ENCODE results near the gene YARS2.
"Not testable (repeated sequence)": the region's sequence is repeated elsewhere in the genome, so short reads cannot be mapped to it uniquely, and the experiment has no call there.

The YARS2 gene

GRCh38 chr12:32734952-32735351 is 20.7 kb downstream of the YARS2 start:
- Histone ChIP-seq H3F3A (ENCODE audit: insufficient read depth, low read length) (no peaks in the 10 kb centered on the region), H3K79me2 (ENCODE audit: low read length) (peaks cover 13% of the 10 kb centered on the region; the same call in 1 of the 2 replicates), H3K9me2 (replicated peaks; ENCODE audit: insufficient read depth, low read length) (no peaks in the 10 kb centered on the region), H3K4me2 (ENCODE audit: low read depth, low read length) (no peak overlapping the region), H2AFZ (ENCODE audit: low read length) (no peak overlapping the region), H3K27ac (ENCODE audit: low read length) (no peak overlapping the region), H3K27me3 (replicated peaks; ENCODE audit: insufficient read depth, low read length) (no peaks in the 10 kb centered on the region), H3K4me1 (ENCODE audit: low read length) (no peaks in the 10 kb centered on the region), H3K9me3 (replicated peaks; ENCODE audit: insufficient read depth, low read length) (no peaks in the 10 kb centered on the region), H3K9ac (ENCODE audit: low read length) (no peak overlapping the region), H4K20me1 (ENCODE audit: insufficient read depth, low read length) (no peaks in the 10 kb centered on the region), H3K36me3 (replicated peaks; ENCODE audit: insufficient read depth, low read length) (no peaks in the 10 kb centered on the region; the same call in none of the 2 replicates), H3K4me3 (ENCODE audit: low read length) (no peak overlapping the region)
- TF ChIP-seq EZH2phosphoT487 (IDR thresholded peaks at IDR 0.05; ENCODE audit: low read length): no peak
- TF ChIP-seq CTCF (IDR thresholded peaks at IDR 0.05; ENCODE audit: low read length): no peak
- DNase-seq: no peak

GRCh38 chr12:32727237-32727636 is 28.5 kb downstream of the YARS2 start:
- Histone ChIP-seq H3K36me3 (replicated peaks; ENCODE audit: insufficient read depth, low read length) (peaks cover 5% of the 10 kb centered on the region; the same call in 1 of the 2 replicates), H3K9me2 (replicated peaks; ENCODE audit: insufficient read depth, low read length) (no peaks in the 10 kb centered on the region), H3K4me3 (ENCODE audit: low read length) (no peak overlapping the region), H3K9me3 (replicated peaks; ENCODE audit: insufficient read depth, low read length) (no peaks in the 10 kb centered on the region), H3K9ac (ENCODE audit: low read length) (no peak overlapping the region), H2AFZ (ENCODE audit: low read length) (no peak overlapping the region), H3K27me3 (replicated peaks; ENCODE audit: insufficient read depth, low read length) (no peaks in the 10 kb centered on the region), H3K4me2 (ENCODE audit: low read depth, low read length) (no peak overlapping the region), H3F3A (ENCODE audit: insufficient read depth, low read length) (no peaks in the 10 kb centered on the region), H3K27ac (ENCODE audit: low read length) (no peak overlapping the region), H3K4me1 (ENCODE audit: low read length) (no peaks in the 10 kb centered on the region), H4K20me1 (ENCODE audit: insufficient read depth, low read length) (no peaks in the 10 kb centered on the region), H3K79me2 (ENCODE audit: low read length) (no peaks in the 10 kb centered on the region)
- no peak for DNase-seq
- TF ChIP-seq CTCF (IDR thresholded peaks at IDR 0.05; ENCODE audit: low read length): no peak
- no peak for TF ChIP-seq EZH2phosphoT487 (IDR thresholded peaks at IDR 0.05; ENCODE audit: low read length)
- TF ChIP-seq EZH2 (optimal IDR thresholded peaks at IDR 0.05; ENCODE audit: low read depth, low read length): no peak

GRCh38 chr12:32726286-32726685 is 29.4 kb downstream of the YARS2 start:
- Histone ChIP-seq H3K79me2 (ENCODE audit: low read length) (no peaks in the 10 kb centered on the region), H3K4me3 (ENCODE audit: low read length) (no peak overlapping the region), H3K9me2 (replicated peaks; ENCODE audit: insufficient read depth, low read length) (no peaks in the 10 kb centered on the region), H3K4me1 (ENCODE audit: low read length) (no peaks in the 10 kb centered on the region), H3K27ac (ENCODE audit: low read length) (no peak overlapping the region), H3K9me3 (replicated peaks; ENCODE audit: insufficient read depth, low read length) (no peaks in the 10 kb centered on the region), H3K4me2 (ENCODE audit: low read depth, low read length) (no peak overlapping the region), H3K27me3 (replicated peaks; ENCODE audit: insufficient read depth, low read length) (no peaks in the 10 kb centered on the region), H3K36me3 (replicated peaks; ENCODE audit: insufficient read depth, low read length) (peaks cover 10% of the 10 kb centered on the region; the same call in 1 of the 2 replicates), H3F3A (ENCODE audit: insufficient read depth, low read length) (no peaks in the 10 kb centered on the region), H3K9ac (ENCODE audit: low read length) (no peak overlapping the region), H4K20me1 (ENCODE audit: insufficient read depth, low read length) (no peaks in the 10 kb centered on the region), H2AFZ (ENCODE audit: low read length) (no peak overlapping the region)
- TF ChIP-seq EZH2 (optimal IDR thresholded peaks at IDR 0.05; ENCODE audit: low read depth, low read length) (no peak), EZH2phosphoT487 (IDR thresholded peaks at IDR 0.05; ENCODE audit: low read length) (no peak), CTCF (IDR thresholded peaks at IDR 0.05; ENCODE audit: low read length) (no peak)
- no peak for DNase-seq

- not testable (repeated sequence) for H3K27ac ChIP-seq (ENCODE audit: low read length); H2AFZ ChIP-seq (ENCODE audit: low read length); H4K20me1 ChIP-seq (ENCODE audit: insufficient read depth, low read length); DNase-seq; H3K9ac ChIP-seq (ENCODE audit: low read length); H3K4me2 ChIP-seq (ENCODE audit: low read depth, low read length); H3K27me3 ChIP-seq (replicated peaks; ENCODE audit: insufficient read depth, low read length); H3K79me2 ChIP-seq (ENCODE audit: low read length); H3K4me3 ChIP-seq (ENCODE audit: low read length); H3K4me1 ChIP-seq (ENCODE audit: low read length); H3K36me3 ChIP-seq (replicated peaks; ENCODE audit: insufficient read depth, low read length); H3K9me2 ChIP-seq (replicated peaks; ENCODE audit: insufficient read depth, low read length); H3F3A ChIP-seq (ENCODE audit: insufficient read depth, low read length); H3K9me3 ChIP-seq (replicated peaks; ENCODE audit: insufficient read depth, low read length)
Observed at GRCh38 chr12:32725308-32725707, 30.4 kb downstream of the YARS2 start.

Measured in MM.1S (cell line).